ENCODE results near the gene DHRS13.
A peak's percentile ranks its signal among the peaks of the same experiment; 100 is the strongest.
"Not testable (repeated sequence)": the region's sequence is repeated elsewhere in the genome, so short reads cannot be mapped to it uniquely, and the experiment has no call there.

The DHRS13 gene

GRCh38 chr17:28935744-28936460 is 33.0 kb upstream of the DHRS13 start:
- DNase-seq = no peak

GRCh38 chr17:28934508-28934907 is 31.6 kb upstream of the DHRS13 start:
- not testable (repeated sequence) for DNase-seq

DNA sequence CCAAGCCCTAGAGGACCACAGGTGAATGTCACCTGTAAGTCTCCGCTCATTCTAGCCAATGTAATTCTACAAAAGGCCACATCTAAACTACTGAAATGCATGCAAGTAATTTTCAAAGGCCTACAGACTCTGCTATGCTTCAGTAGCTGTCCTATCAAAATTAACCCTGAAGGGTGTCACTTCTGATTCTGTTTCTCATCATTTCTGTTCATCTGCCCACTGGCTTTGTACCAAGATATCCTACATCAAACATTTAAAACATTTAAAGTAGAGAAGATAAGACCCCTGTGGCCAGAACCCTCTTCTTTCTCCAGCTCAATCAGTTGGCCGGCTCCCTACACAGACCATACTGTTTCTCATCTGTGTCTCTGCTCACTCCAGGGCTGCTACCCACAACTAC is 26.9 kb upstream of the DHRS13 start:
- no peak for DNase-seq

GRCh38 chr17:28928061-28928460 is 25.2 kb upstream of the DHRS13 start:
- DNase-seq = peak; percentile 18

GRCh38 chr17:28926786-28927185 is 23.9 kb upstream of the DHRS13 start:
- no peak for DNase-seq

GRCh38 chr17:28926366-28926765 is 23.5 kb upstream of the DHRS13 start:
- no peak for DNase-seq

DNA sequence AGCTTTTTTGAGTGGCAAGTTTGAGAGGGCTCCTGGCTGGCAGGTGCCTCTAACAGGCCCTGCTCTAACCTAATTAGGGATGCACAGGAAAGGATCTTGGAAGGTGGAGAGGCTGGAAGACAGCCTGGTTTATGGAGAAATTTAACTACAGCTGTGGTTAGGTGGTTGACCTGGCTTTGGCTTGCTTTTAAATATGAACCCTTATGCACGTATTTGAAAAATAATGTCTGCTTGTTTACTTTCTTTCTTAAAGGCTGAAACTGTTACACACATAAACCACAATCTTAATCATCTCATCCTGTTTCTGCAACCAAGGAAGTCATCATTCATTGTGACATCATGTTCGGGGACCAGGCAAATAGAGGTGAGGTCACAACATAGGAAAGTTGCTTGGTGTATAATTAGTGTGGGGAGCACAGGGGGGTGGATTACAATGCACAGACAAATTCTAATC is 23.1 kb upstream of the DHRS13 start:
- peak; percentile 92 for DNase-seq

- no peak for DNase-seq
Measured at GRCh38 chr17:28920201-28920600, 17.3 kb upstream of the DHRS13 start.

GRCh38 chr17:28918295-28918694 is 15.4 kb upstream of the DHRS13 start:
- DNase-seq = no peak

GRCh38 chr17:28917465-28917864 is 14.6 kb upstream of the DHRS13 start:
- DNase-seq = no peak

- DNase-seq = no peak
Measured at GRCh38 chr17:28917029-28917428, 14.2 kb upstream of the DHRS13 start.

- no peak for DNase-seq
Measured at GRCh38 chr17:28916302-28916934, 13.5 kb upstream of the DHRS13 start.

GRCh38 chr17:28912938-28913333 is 10.1 kb upstream of the DHRS13 start:
- no peak for DNase-seq

GRCh38 chr17:28912281-28912937 is 9.5 kb upstream of the DHRS13 start:
- DNase-seq = no peak

DNA sequence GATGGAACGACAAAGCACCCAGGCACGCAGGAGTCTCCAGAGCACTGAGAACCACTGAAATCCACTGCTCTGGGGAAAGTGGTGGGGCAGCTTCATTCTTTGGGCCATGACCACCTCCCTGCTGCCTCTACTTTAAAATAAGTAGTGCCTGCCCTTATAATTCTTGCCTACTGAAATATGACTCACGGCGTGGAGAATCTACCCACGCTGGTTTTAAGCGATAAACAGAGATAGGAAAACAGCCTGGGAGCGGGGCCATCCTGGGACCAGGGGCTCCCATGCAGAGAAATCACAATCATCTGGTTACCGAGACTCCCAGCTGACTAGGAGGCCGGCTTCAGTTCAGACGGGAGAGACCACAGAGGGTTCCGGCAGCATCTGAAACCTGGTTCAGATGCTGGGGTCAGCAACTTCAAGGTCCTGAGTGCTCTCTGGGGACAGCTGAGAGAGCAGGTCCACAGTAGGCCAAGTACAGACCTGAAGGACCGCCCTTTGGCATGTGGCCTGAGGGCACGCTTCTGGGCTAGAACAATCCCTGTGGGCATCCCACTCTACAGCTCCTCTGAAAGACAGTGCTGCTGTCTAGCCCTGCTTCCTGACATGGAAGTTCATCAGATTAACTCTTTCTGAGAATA is 8.6 kb upstream of the DHRS13 start:
- DNase-seq = no peak

DNA sequence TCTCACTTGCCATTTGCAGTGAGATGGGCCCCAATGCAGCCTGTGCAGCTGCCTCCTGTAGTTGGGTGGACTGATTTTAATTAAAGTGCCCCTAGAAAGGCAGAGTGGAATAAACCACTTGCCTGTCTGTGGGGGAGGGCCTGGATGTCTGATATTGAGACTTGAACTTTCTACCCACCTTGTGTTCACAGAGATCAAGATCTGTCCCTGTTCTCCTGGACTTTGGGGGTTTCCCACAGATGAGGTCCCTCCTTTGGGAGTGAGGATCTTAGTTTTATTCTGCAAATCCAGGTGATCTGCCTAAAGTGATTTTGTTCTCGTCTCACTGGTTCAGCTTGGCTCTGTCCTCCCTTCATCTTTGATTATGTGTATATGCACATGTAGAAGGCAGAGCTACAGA is 7.7 kb upstream of the DHRS13 start:
- DNase-seq = no peak

DNA sequence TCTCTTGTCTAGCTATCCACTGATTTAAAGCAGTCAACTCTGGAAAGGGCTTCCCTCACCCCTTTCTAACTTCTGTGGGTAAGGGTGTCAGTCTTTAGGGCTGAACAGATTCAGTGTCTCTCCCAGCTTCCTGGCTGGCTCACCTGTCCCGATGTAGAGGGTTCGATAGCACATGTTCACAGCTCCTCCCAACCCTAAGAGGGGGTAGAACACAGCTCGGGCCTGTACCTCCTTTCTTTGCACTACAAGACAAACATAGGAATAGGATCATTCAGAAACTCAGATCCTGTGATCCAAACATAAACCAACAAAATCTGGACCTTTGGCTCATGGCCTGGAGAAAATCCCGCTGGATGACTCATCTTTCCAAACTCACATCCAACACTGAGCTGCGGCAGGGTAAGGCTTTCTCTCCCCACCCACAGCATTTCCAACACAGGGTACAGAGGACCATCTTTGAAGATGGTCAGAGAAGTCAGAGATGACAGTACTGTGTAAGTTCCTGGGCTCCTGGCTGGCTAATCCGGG is 5.8 kb upstream of the DHRS13 start:
- DNase-seq = peak; percentile 73

DNA sequence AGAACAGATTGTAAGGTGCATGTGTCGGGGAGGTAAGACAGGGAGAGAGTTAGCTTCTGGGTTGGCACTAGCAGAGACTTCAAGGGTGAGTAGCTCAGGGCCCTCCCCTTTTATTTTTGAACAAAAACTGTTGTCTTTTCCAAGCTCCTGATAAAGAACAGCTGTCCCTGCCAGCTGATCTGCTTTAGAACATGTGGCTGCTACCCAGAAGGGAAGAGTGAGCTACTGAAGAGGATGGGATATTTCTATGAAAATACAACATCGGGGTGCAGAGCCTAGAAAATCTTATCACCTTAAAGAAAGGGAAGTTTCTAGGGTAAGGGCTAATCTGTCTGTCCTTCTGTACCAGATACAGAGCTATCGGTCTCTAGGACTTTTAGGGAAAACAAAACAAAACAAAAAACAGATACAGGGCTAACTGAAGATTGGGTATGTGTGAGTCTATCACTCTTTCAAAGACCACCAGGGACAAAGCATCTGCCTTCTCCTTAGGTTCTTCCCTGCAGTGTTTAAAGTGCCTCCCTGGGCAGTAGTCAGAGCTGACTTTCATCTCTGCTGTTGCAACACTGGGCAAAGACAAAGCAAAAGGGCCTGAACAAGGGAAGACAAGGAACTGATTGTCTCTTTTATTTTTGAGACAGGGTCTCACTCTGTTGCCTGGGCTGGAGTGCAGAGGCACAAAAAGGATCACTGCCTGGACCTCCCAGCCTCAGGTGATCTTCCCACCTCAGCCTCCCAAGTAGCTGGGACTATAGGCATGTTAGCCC is 5.0 kb upstream of the DHRS13 start:
- DNase-seq = no peak

- DNase-seq = no peak
Measured at GRCh38 chr17:28906706-28907438, 4.0 kb upstream of the DHRS13 start.

DNA sequence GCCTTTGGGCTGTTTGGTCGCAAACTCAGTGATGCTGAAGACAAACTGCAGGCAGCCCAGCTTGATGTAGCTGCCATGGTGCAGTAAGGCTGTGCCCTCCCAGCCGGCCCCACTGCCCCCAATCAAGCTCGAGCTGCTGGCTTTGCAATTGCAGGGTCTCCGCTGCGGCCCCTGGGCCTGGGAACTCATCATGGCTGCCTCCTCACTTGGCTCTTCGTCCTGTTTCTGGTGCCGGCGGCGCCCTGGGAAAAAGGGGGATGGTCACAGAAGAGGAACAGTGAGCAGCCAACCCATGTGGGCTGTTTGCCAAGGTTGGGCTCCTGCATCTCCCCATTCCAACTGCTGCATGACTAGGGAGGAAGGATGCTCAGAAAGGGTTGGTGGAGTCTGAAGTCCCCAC is 3.4 kb upstream of the DHRS13 start:
- no peak for DNase-seq

GRCh38 chr17:28904800-28905199 is 1.9 kb upstream of the DHRS13 start:
- DNase-seq = no peak

DNA sequence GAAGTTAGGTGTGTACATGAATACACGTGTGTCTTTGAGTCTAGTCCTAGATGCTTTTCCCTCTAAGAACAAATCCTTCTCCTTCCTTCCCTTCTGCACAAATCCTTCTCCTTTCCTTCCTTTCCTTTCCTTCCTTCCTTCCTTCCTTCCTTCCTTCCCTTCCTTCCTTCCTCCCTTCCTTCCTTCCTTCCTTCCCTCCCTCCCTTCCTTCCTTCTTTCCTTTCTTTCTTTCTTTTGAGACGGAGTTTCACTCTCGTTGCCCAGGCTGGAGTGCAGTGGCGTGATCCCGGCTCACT is 615 bp upstream of the DHRS13 start:
- DNase-seq = not testable (repeated sequence)
